ENCODE measurements around the gene THYN1.

- no peak for TF ChIP-seq GATA2 (IDR thresholded peaks at IDR 0.05; ENCODE audit: low read depth, low read length)
- TF ChIP-seq GATA3 (IDR thresholded peaks at IDR 0.05; ENCODE audit: low read depth, low read length): no peak
Measured at GRCh38 chr11:134270250-134270714, 17.1 kb upstream of the THYN1 start.
